ENCODE data around the gene MIB2. TPM values are rescaled to one million over a fixed set of nuclear protein-coding genes. Genes with fewer than 3 reads are reported as not detected.
"Not testable (repeated sequence)": the region's sequence is repeated elsewhere in the genome, so short reads cannot be mapped to it uniquely, and the experiment has no call there.

MIB2 gene
- total and polyA plus RNA-seq, 2 of the 4 experiments (the other 2 are of a cell fraction), result 17.2 to 47.8 TPM

- H3K27me3 ChIP-seq (ENCODE audit: control insufficient read depth, insufficient read depth, low read length); H2BK120ac ChIP-seq (ENCODE audit: low read depth, low read length); H4K8ac ChIP-seq (ENCODE audit: low read depth in 2 of 2, low read length in 2 of 2); H3K23ac ChIP-seq (ENCODE audit: low read depth, low read length); H3K79me1 ChIP-seq (ENCODE audit: low read depth in 1 of 2, low read length in 2 of 2); H3K14ac ChIP-seq (replicated peaks; ENCODE audit: low read depth, low read length); H2BK5ac ChIP-seq (ENCODE audit: low read depth, low read length, poor library complexity, severe bottlenecking); dilution Hi-C loops (cut with HindIII; ENCODE audit: low sequenced_read_pairs, unreplicated experiment); H3K18ac ChIP-seq (ENCODE audit: low read depth, low read length); H3K9me1 ChIP-seq (ENCODE audit: insufficient read depth, low read length); H4K91ac ChIP-seq (ENCODE audit: insufficient read depth, low read depth, low read length); H3K4me2 ChIP-seq (ENCODE audit: low read depth, low read length); H3K9ac ChIP-seq (ENCODE audit: low read depth, low read length); H2BK15ac ChIP-seq (ENCODE audit: low read depth, low read length); H2BK20ac ChIP-seq (ENCODE audit: low read depth, low read length); H4K20me1 ChIP-seq (ENCODE audit: insufficient read depth, low read length); CTCF ChIA-PET; H3K4me1 ChIP-seq (ENCODE audit: control insufficient read depth, insufficient read depth, low read length); H3K9me3 ChIP-seq (ENCODE audit: control insufficient read depth, insufficient read depth, low read length); H4K5ac ChIP-seq (ENCODE audit: low read depth, low read length); H3K27ac ChIP-seq (ENCODE audit: insufficient read depth, low read length); DNase-seq; POLR2A ChIA-PET (ENCODE audit: unreplicated experiment); H2AFZ ChIP-seq (replicated peaks; ENCODE audit: low read length, poor library complexity); ATAC-seq (ENCODE audit: low read depth); H3K56ac ChIP-seq (ENCODE audit: extremely low read depth, insufficient read depth, low read length); H2AK5ac ChIP-seq (ENCODE audit: low read depth, low read length); in situ Hi-C loops (cut with MboI; ENCODE audit: low sequenced_read_pairs); H2AK9ac ChIP-seq (replicated peaks; ENCODE audit: low read depth, low read length, poor library complexity); H3K4ac ChIP-seq (ENCODE audit: low read depth, low read length); BruUV-seq (replicated peaks); H3K4me3 ChIP-seq (ENCODE audit: insufficient read depth, low read depth, low read length); intact Hi-C loops (cut with micrococcal nuclease): not testable (repeated sequence)
- peaks cover 11% of the 10 kb centered on the region for H3K36me3 ChIP-seq (ENCODE audit: control insufficient read depth, insufficient read depth, low read length)
- no CpG with 5 or more reads among the region's 25 CpGs for WGBS, 2 experiments (ENCODE audit: extremely low coverage in 2 of 2, insufficient read length in 1 of 2)
Observed at GRCh38 chr1:1640081-1640480, 24.8 kb downstream of the MIB2 start.

- H2AK5ac ChIP-seq (ENCODE audit: low read depth, low read length); H3K18ac ChIP-seq (ENCODE audit: low read depth, low read length); H2AK9ac ChIP-seq (replicated peaks; ENCODE audit: low read depth, low read length, poor library complexity); H3K9me3 ChIP-seq (ENCODE audit: control insufficient read depth, insufficient read depth, low read length); H3K4me1 ChIP-seq (ENCODE audit: control insufficient read depth, insufficient read depth, low read length); ATAC-seq (ENCODE audit: low read depth); H2BK15ac ChIP-seq (ENCODE audit: low read depth, low read length); DNase-seq; H4K20me1 ChIP-seq (ENCODE audit: insufficient read depth, low read length); dilution Hi-C loops (cut with HindIII; ENCODE audit: low sequenced_read_pairs, unreplicated experiment); H3K14ac ChIP-seq (replicated peaks; ENCODE audit: low read depth, low read length); H2BK120ac ChIP-seq (ENCODE audit: low read depth, low read length); H3K56ac ChIP-seq (ENCODE audit: extremely low read depth, insufficient read depth, low read length); H3K4me2 ChIP-seq (ENCODE audit: low read depth, low read length); H3K4ac ChIP-seq (ENCODE audit: low read depth, low read length); H3K4me3 ChIP-seq (ENCODE audit: insufficient read depth, low read depth, low read length); H4K91ac ChIP-seq (ENCODE audit: insufficient read depth, low read depth, low read length); in situ Hi-C loops (cut with MboI; ENCODE audit: low sequenced_read_pairs); BruUV-seq (replicated peaks); H2AFZ ChIP-seq (replicated peaks; ENCODE audit: low read length, poor library complexity); H4K5ac ChIP-seq (ENCODE audit: low read depth, low read length); H3K79me1 ChIP-seq (ENCODE audit: low read depth in 1 of 2, low read length in 2 of 2); H4K8ac ChIP-seq (ENCODE audit: low read depth in 2 of 2, low read length in 2 of 2); H3K9ac ChIP-seq (ENCODE audit: low read depth, low read length); H3K27ac ChIP-seq (ENCODE audit: insufficient read depth, low read length); H3K27me3 ChIP-seq (ENCODE audit: control insufficient read depth, insufficient read depth, low read length); H3K23ac ChIP-seq (ENCODE audit: low read depth, low read length); H2BK5ac ChIP-seq (ENCODE audit: low read depth, low read length, poor library complexity, severe bottlenecking); H2BK20ac ChIP-seq (ENCODE audit: low read depth, low read length); intact Hi-C loops (cut with micrococcal nuclease); H3K9me1 ChIP-seq (ENCODE audit: insufficient read depth, low read length); CTCF ChIA-PET: not testable (repeated sequence)
- POLR2A ChIA-PET (ENCODE audit: unreplicated experiment), result interaction anchor here (0.6 kb wide), 1 partner anchor 26 kb away, joined by 3 read pairs; no protein-coding TSS in a partner anchor
- H3K36me3 ChIP-seq (ENCODE audit: control insufficient read depth, insufficient read depth, low read length), result peaks cover 14% of the 10 kb centered on the region
- WGBS, 2 experiments (ENCODE audit: extremely low coverage in 2 of 2, insufficient read length in 1 of 2), result 98% methylated on average over 6 of the region's 38 CpGs; no CpG with 5 or more reads in 1 of the 2 experiments
Observed at GRCh38 chr1:1640711-1641461, 25.6 kb downstream of the MIB2 start.
